GM19372 (cell line): ENCODE data around the gene CDCA8.

ENCODE experiments used
- ATAC-seq: cut with Tn5 transposase; IDR thresholded peaks from one replicate; pipeline ENCODE4 v1.9.1; 2021; ENCODE audit warnings: mild to moderate bottlenecking, low read depth, moderate library complexity; ENCODE audit not compliant: unreplicated experiment

CDCA8 gene

DNA sequence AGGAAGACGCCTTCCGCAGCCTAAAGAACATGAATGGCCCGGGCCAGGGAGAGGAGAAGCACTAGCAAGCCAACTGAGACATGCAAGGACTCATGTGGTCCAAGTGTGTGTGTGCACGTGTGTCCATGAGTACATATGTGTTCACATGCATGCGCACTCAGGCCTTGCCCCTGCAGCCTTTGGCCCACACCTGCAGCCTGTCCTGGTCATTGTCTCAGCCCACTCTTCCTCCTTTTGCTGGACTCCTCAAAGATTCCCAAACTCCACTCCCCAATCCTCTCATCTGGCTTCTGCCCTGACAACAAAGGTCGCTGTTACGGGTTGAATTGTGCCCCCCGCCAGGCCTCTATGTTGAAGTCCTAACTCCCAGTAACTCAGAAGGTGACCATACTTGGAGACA lies 21.9 kb downstream of the CDCA8 start:
- ATAC-seq: no peak

DNA sequence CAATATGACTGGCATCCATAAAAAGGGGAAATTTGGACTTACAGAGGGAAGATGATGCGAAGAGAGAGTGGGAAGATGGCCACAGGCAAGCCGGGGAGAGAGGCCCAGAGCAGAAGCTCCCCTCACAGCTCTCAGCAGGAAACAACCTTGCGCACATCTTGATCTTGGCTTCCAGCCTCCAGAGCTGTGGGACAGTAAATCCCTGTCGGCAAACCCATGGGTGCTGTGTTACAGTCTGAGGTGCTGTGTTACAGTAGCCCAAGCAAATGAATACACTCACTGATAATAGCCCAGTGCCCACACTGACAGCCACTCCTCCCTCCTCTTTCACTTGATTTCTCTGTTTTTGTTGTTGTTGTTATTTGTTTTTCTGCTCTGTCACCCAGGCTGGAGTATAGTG lies 22.4 kb downstream of the CDCA8 start:
- ATAC-seq: no peak

DNA sequence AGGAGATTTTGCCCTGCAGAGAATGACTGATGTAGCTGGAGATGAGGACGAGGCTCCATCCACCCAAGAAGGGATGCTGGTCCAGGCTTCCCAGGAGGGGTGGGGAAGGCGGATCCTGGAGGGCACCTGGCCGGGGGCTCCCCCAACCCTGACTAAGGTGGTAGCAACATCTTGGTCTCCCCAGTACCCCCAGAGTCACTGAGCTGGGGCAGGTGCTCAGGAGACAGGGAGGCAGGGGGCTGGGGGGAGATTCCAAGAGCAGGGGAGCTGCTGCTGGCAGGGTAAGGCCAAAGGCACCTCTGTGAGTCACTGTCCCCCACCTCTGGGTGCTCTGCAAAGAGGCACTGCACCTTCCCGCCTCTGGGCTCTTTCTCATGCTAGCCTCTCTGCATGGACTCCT lies 24.0 kb downstream of the CDCA8 start:
- ATAC-seq: no peak

GRCh38 chr1:37717631-37718030 lies 25.3 kb downstream of the CDCA8 start:
- no peak for ATAC-seq

DNA sequence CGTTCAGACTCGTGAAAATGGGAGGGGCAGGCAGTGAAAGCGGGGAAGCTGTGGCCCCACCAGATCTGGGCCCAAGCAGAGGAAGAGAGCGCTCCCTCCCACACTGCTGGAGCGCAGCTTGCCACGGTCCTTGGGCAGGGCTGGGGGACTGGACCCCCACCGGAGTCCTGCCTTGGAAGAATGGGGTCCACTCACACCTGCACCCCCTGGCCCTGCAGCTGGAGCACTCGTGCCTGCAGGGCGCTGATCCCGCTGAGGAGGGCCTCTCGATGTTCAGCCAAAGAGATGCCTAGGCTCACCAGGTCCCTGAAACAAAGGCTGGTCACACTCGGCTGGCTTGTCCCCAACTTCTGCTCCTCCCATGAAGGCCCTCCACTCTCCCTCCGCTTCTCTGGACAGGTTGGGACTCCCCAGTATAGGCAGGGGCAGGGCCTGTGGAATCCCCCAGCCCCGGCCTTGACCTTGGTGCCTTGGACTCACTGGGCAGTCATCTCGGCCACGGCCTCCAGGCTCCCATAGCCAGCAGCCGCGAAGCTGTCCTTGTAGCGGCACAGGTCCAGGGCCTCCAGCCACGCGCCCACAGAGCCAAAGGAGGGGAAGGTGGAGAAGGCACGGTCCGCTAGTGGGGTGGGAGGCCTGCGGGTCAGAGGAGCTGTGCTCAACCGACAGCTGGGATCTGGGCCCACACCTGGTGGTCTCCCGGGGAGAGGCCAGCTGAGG lies 26.0 kb downstream of the CDCA8 start:
- ATAC-seq: no peak

DNA sequence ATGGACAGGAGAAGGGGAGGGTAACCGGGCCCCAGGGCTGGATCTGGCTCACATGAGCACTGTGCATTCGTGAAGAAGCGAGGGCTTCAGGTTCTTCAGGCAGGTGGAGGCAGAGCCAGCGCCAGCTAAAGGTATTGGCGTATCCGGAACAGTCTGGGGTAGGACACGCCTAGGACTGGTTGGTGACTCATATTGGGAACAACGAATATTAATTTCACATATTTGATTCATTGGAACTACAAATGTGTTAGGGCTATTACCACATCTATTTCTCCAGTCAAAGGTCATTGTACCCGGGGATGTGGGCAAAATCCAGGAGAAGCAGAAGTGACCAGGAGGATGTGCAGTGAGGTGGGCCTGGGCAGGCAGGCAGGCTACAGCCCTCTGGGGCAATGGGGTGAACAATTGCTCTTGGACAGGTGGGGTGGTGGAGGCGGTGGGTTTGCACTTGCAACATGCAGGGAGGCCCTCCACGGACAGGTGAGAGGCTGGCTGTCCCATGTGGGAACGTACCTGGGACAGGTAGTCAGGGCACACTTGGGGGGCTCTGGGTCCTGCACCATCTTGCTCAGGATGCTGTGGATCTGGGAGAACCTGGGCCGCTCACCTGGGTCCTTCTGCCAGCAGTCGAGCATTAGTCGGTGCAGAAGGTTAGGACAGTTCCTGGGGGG lies 26.7 kb downstream of the CDCA8 start:
- no peak for ATAC-seq

DNA sequence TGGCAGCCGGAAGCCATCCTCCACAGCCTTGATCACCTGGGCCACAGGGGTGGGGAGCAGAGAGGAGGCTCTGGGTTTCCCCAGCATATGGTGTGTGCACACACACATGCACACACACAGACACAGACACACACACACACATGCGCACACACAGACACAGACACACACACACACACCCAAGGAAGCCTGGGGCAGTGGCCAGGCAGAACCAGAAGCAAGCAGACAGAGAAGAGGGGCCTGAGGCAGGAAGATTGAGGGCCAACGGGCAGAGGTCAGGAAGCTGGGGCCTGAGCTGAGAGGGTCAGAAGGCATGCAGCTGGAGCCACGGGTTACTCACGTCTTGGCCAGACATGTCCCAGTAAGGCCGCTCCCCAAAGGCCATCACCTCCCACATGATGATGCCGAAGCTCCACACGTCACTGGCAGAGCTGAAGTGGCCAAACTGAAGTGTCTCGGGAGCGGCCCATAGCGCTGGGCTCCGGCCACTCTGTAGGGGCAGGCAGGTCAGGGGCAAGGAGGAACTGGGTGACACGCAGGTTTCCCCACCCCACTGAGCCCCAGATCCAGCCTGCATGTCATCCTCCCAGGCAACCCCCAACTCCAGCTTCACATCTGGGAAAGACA lies 27.4 kb downstream of the CDCA8 start:
- no peak for ATAC-seq

DNA sequence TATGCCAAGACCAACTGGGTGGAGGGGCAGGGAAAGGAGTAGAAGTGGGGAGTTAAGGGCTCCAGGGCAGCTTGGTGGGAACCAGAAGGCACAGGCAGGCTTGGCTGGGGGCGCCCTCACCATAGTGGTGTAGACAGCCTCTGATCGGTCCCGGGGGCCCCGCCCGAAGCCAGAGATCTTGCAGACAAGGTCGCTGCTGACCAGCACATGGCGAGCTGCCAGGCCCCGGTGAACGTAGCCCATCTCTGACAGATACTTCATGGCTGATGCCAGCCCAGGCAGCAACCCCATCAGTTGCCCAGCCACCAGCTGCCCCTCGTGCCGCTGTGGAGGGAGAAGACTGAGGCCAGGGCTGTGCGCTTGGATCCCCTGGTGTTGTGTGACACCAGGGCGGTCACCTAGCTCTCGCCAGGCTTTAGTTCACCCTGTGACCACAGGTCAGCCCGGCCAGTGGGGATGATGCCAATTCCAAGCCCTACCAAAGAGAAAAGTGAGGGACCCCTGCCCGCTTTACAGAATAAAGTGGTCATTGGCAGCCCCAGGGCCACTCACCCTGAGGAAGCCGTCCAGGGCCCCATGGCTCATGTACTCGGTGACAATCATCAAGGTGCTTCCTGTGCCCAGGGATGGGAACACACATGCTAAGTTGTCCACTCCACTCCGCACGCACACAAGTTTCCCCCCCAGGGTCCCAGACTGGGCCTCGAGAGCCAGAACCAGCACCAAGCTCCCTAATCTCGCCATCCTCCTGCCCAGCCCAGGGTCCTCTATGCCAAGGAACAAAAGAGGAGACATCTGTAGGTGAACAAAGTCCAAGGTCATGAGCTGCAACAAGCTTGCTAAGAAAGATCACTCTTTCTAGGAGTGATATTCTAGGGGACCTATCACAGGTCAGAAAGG lies 28.2 kb downstream of the CDCA8 start:
- no peak for ATAC-seq

- no peak for ATAC-seq
These were observed 29.2 kb downstream of the CDCA8 start for GRCh38 chr1:37721565-37721964.

GRCh38 chr1:37722181-37723071 lies 30.1 kb downstream of the CDCA8 start:
- no peak for ATAC-seq

- ATAC-seq: no peak
These were observed 30.7 kb downstream of the CDCA8 start for GRCh38 chr1:37723072-37723389.

DNA sequence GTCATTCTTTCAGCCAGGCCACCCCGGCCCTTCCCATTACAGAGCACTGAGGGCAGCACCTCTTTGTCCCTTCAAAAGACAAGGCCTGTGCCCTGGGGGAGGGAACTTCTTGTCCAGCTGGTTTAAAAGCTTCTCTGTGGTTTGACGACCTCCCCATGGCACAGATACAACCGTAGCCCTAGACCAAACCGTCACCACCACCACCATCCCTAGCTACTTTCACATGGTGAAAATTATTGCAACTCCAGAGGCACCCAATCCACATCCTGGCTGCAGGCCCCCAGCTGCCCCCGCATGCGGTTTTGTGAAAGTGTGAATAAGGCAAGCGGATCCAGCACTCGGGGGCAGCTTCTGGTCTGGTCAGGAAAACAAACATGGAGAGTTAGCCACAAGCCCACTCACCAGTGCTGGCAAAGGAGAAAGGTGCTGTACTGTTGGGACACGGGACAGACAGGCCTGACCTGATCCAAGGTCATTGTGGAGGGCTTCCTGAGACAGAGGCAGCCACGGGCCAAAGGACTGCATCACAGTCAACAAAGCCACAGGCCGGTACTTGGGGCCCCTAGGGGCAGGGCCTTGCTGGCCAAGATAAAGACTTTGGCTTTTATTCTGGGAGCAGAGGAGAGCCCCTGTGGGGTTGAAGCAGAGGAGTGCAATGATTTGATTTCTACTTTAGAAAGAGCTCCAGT lies 31.2 kb downstream of the CDCA8 start:
- ATAC-seq: no peak

DNA sequence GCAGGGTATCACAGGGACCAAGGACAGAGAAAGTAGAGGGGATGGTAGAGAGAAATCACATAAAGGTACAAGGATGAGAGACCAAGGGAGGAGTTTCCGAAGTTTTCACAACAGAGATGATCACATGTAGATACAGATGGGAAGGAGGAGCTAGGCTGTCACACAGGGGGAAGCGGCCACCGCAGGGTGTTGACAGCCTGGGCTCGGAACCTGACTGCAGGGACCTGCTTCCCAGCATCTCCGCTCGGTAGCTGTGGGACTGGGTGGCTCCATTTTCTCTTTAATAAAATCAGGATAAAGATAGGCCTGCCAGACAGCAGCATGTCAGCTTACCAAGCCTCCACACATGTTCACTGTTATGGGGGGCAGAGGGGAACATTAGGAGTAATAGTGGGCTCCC lies 32.3 kb downstream of the CDCA8 start:
- no peak for ATAC-seq

GRCh38 chr1:37725851-37726613 lies 33.7 kb downstream of the CDCA8 start:
- no peak for ATAC-seq

DNA sequence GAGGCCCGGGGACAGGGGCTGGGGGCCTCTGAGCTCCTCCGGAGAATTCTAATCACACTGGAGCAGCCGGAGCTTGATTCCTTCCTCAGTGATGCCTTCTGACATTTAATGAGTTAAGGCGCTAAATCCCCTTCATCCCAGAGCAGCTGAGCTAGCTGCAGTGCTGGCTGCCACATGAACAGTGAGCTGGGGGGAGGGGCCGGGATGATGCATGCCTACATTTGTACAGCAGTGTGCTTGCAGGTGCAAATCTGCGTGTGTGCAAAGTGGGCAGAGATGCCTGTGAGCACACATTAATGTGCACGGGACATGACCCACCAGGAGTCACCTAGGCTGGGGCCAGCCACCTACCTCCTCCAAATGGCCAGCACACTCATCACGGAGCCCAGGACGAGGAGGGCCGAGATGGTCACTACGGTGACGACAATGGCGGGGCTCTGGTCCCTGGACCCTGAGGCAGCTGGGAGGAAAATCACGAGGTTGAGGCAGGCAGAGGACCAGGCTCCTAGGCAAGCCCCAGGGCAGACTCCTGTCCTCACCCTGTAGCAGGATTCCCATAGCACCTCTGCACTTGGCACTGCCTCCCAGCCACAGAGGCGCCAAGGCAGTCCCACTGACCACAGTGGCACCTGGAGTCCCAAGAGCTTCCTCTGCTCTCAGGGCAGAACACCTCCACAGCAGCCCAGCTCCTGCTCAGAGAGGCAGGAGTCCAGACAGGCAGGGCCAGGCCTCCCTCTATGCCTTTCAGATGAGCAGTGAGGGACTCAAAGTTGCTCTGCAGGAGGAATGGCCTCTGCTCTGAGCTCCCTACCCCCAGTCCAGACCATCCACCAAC lies 34.7 kb downstream of the CDCA8 start:
- no peak for ATAC-seq

DNA sequence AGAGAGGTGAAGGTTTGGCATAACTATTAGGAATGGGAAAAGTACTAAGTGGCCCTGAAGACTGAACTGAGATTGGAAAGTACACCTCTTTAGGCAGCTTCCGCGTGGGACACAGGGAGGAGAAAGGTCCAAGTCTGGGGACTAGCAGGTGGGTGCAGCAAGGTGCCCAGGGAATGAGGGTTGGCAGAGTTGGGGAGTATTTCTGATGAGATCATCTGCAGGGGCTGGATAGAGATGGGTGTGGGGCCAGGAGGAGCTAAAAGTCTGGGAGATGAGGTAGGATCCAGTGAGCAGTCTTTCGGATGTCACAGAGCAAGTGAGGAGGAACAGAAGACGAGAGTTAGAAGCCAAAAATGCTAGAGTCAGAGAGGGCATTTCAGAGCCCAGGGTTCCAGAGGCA lies 36.1 kb downstream of the CDCA8 start:
- no peak for ATAC-seq

- no peak for ATAC-seq
These were observed 38.1 kb downstream of the CDCA8 start for GRCh38 chr1:37730376-37730775.
